ENCODE measurements around the gene DSCAM.

DNA sequence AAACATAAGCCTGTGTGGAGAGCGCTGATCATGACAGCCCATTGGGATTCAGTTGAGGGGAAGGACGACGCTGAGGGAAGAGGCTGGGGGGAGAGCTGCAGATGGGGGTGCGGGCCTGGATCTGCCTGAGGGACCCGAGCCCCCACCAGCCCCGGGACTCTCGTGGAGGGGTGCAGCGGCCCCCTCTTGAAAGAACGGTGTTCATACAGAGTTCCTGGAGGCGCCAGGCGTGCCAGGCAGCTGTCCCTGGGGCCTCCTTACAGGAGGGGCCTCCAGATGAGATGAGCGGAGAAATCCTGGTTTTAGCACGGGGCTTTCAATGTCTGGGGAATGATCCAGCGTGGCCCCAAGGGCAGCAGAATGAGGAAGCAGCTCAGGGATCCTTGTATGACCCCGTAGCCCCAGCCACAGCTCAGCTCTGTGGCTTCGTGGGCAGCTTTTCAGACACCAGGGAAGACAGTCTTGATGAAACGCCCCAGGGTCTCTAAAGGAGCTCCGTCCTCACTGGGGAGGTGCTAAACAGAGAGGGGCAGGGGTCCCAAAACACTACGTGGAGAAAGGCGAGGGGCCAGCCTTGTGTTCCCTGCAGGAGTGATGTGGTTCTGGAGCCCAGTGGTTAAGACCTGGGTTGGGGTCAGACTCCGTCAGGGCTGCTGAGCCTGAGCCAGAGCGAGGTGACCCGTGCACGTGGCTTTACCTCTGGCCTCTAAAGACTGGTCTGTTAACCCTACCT lies 7.2 kb upstream of the DSCAM start:
- TF ChIP-seq, protein P1, sequence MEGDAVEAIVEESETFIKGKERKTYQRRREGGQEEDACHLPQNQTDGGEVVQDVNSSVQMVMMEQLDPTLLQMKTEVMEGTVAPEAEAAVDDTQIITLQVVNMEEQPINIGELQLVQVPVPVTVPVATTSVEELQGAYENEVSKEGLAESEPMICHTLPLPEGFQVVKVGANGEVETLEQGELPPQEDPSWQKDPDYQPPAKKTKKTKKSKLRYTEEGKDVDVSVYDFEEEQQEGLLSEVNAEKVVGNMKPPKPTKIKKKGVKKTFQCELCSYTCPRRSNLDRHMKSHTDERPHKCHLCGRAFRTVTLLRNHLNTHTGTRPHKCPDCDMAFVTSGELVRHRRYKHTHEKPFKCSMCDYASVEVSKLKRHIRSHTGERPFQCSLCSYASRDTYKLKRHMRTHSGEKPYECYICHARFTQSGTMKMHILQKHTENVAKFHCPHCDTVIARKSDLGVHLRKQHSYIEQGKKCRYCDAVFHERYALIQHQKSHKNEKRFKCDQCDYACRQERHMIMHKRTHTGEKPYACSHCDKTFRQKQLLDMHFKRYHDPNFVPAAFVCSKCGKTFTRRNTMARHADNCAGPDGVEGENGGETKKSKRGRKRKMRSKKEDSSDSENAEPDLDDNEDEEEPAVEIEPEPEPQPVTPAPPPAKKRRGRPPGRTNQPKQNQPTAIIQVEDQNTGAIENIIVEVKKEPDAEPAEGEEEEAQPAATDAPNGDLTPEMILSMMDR (IDR thresholded peaks at IDR 0.05), result no peak
- no peak for TF ChIP-seq POLR2AphosphoS5 (IDR thresholded peaks at IDR 0.05; ENCODE audit: insufficient read depth in 1 of 2, low read depth in 1 of 2)
- no peak for TF ChIP-seq POLR2A (IDR thresholded peaks at IDR 0.05)

Measured in vagina (tissue), 2 donors.